Endodermal cell (in vitro differentiated cells): ENCODE results near the gene HSDL2. TPM values are rescaled to one million over a fixed set of nuclear protein-coding genes. Genes with fewer than 3 reads are reported as not detected.

Source experiments
- DNase-seq: peaks from one replicate; pipeline ENCODE4 v3.0.0-alpha.2; 2017
- H3K27ac ChIP-seq: 2 replicates; pipeline ENCODE4 v1.5.1; 2013; ENCODE audit warnings: mild to moderate bottlenecking, low read depth, low read length, moderate library complexity
- H3K27me3 ChIP-seq: 2 replicates; pipeline ENCODE4 v1.6.1; 2013; ENCODE audit warnings: mild to moderate bottlenecking, low read length, moderate library complexity; ENCODE audit not compliant: insufficient read depth, control insufficient read depth, poor library complexity, severe bottlenecking
- H3K36me3 ChIP-seq: 2 replicates; pipeline ENCODE4 v1.7.0; 2013; ENCODE audit warnings: mild to moderate bottlenecking, low read length, moderate library complexity; ENCODE audit not compliant: control insufficient read depth, insufficient read depth
- H3K4me1 ChIP-seq: one replicate; pipeline ENCODE4 v1.7.0; 2013; ENCODE audit warnings: low read length; ENCODE audit not compliant: control insufficient read depth, insufficient read depth
- H3K4me3 ChIP-seq: 2 replicates; pipeline ENCODE4 v1.5.1; 2013; ENCODE audit warnings: mild to moderate bottlenecking, low read length, moderate library complexity
- H3K9ac ChIP-seq: 2 replicates; pipeline ENCODE4 v1.6.1; 2013; ENCODE audit warnings: mild to moderate bottlenecking, low read length, moderate library complexity; ENCODE audit not compliant: poor library complexity, severe bottlenecking; ENCODE audit errors: extremely low read depth
- H3K9me3 ChIP-seq: 2 replicates; pipeline ENCODE4 v1.6.1; 2013; ENCODE audit warnings: mild to moderate bottlenecking, low read length, moderate library complexity; ENCODE audit not compliant: control insufficient read depth
- H3K27ac Mint-ChIP-seq: 2 replicates; pipeline ENCODE4 v1.8.0; 2020; ENCODE audit warnings: mixed read lengths
- H3K27me3 Mint-ChIP-seq: 2 replicates; pipeline ENCODE4 v1.8.0; 2021; ENCODE audit warnings: mild to moderate bottlenecking, mixed read lengths; ENCODE audit not compliant: insufficient read depth
- H3K36me3 Mint-ChIP-seq: 2 replicates; pipeline ENCODE4 v1.8.0; 2020; ENCODE audit warnings: low read depth, mixed read lengths
- H3K4me1 Mint-ChIP-seq: 2 replicates; pipeline ENCODE4 v1.8.0; 2020; ENCODE audit warnings: mixed read lengths
- H3K4me3 Mint-ChIP-seq: 2 replicates; pipeline ENCODE4 v1.8.0; 2020; ENCODE audit warnings: mild to moderate bottlenecking, moderate library complexity, mixed read lengths
- H3K9me3 Mint-ChIP-seq: 2 replicates; pipeline ENCODE4 v1.8.0; 2020; ENCODE audit warnings: mild to moderate bottlenecking, mixed read lengths
- WGBS, 2 experiments: methylation state at CpG; one replicate each; pipeline versions ENCODE4 v1.1.5 to v1.1.7; 2013; ENCODE audit warnings: missing lambda C conversion rate in 2 of 2, mixed read lengths in 1 of 2; ENCODE audit not compliant: insufficient coverage in 1 of 2, insufficient read length in 1 of 2; 5-methylcytosine and 5-hydroxymethylcytosine counted together
- total RNA-seq, 2 donors: library from RNA; stranded (reverse); fragmentation: NEBNext Ultra II Directional in 1 of 2; extraction: Animal tissue kit (Norgen Biotek cat#: 25700) in 1 of 2; gene quantifications; 2 replicates in 1 of 2; 3 replicates in 1 of 2; pipeline ENCODE4 v1.2.1, GENCODE V29; 2021
- TF ChIP-seq, protein P1 (sequence below): fragments of 200-600 bp; sonication (generic); conservative IDR thresholded peaks from 2 replicates; pipeline ENCODE4 v1.5.0; 2021; ENCODE audit warnings: antibody characterized with exemption, mild to moderate bottlenecking

HSDL2 gene
- total RNA-seq, 2 donors from 2014 or later: 22.5 to 29.1 TPM

GRCh38 chr9:112489039-112489546 lies 109.2 kb downstream of the HSDL2 start:
- H3K4me1 Mint-ChIP-seq: peaks cover 40% of the 10 kb centered on the region
- H3K27ac Mint-ChIP-seq: peak overlapping the region; percentile 88
- DNase-seq: no peak
- Histone ChIP-seq H3K9me3 (peaks cover 19% of the 10 kb centered on the region), H3K4me3 (peak overlapping the region; percentile 83), H3K36me3 (peaks cover 26% of the 10 kb centered on the region), H3K9ac (peak overlapping the region; percentile 3), H3K27me3 (no peaks in the 10 kb centered on the region), H3K4me1 (peaks cover 5% of the 10 kb centered on the region), H3K27ac (peak overlapping the region; percentile 91)
- H3K4me3 Mint-ChIP-seq: peak overlapping the region; percentile 90
- H3K36me3 Mint-ChIP-seq: peaks cover 23% of the 10 kb centered on the region
- peaks cover 15% of the 10 kb centered on the region for H3K9me3 Mint-ChIP-seq
- TF ChIP-seq, protein P1, sequence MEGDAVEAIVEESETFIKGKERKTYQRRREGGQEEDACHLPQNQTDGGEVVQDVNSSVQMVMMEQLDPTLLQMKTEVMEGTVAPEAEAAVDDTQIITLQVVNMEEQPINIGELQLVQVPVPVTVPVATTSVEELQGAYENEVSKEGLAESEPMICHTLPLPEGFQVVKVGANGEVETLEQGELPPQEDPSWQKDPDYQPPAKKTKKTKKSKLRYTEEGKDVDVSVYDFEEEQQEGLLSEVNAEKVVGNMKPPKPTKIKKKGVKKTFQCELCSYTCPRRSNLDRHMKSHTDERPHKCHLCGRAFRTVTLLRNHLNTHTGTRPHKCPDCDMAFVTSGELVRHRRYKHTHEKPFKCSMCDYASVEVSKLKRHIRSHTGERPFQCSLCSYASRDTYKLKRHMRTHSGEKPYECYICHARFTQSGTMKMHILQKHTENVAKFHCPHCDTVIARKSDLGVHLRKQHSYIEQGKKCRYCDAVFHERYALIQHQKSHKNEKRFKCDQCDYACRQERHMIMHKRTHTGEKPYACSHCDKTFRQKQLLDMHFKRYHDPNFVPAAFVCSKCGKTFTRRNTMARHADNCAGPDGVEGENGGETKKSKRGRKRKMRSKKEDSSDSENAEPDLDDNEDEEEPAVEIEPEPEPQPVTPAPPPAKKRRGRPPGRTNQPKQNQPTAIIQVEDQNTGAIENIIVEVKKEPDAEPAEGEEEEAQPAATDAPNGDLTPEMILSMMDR: no peak
- WGBS, 2 experiments: 6 to 17% methylated on average over 3 to 4 of the region's 5 CpGs
- no peaks in the 10 kb centered on the region for H3K27me3 Mint-ChIP-seq

DNA sequence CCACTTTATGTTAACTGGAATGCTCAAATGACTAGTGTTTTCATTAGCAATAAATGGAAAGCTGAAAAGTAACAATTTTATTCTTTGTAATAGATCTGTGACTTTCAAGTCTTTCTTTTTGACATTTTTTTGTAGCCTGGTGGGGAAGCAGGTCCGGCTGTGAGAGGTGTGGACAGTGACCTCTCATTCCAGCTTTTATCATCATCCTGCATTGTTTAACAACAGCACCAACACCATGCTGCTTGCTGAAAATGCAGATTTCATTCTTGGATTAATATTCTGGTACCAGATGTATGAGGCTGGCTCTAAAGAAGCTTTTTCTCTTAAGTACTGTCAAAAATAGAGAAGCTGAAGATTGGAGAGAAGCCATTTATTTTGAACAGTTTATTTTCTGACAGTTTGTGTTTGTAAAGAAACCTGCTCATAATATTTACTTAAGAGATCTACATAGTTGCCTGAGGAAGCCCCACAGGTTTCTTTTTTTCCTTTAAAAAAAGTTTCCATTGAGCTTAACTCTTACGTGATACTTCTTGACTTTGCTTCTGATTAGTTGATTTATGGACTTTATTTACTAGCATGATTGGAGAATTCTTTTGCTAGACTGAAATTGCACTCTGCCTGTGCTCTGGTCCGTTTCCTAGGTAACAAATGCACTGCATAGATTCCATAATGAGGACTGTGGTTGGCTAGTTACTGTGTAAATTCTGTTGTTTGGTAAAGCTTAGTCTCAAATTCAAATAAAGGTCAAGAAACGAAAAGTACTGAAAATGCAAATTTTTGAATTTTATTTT lies 110.2 kb downstream of the HSDL2 start:
- peaks cover 5% of the 10 kb centered on the region for H3K4me1 ChIP-seq
- H3K4me3 ChIP-seq: peak overlapping the region; percentile 83
- Mint-ChIP-seq H3K9me3 (peaks cover 24% of the 10 kb centered on the region), H3K27me3 (no peaks in the 10 kb centered on the region), H3K36me3 (peaks cover 32% of the 10 kb centered on the region), H3K27ac (peak overlapping the region; percentile 92), H3K4me1 (peaks cover 40% of the 10 kb centered on the region), H3K4me3 (peak overlapping the region; percentile 90)
- H3K36me3 ChIP-seq: peaks cover 36% of the 10 kb centered on the region
- peak overlapping the region; percentile 19 for H3K9ac ChIP-seq
- 60 to 63% methylated on average over 1 to 4 of the region's 4 CpGs for WGBS, 2 experiments
- TF ChIP-seq, protein P1: no peak
- DNase-seq: no peak
- peak overlapping the region; percentile 91 for H3K27ac ChIP-seq
- H3K27me3 ChIP-seq: no peaks in the 10 kb centered on the region
- H3K9me3 ChIP-seq: peaks cover 28% of the 10 kb centered on the region

GRCh38 chr9:112493393-112494137 lies 113.7 kb downstream of the HSDL2 start:
- TF ChIP-seq, protein P1: no peak
- Mint-ChIP-seq H3K27me3 (no peaks in the 10 kb centered on the region), H3K27ac (no peak overlapping the region), H3K36me3 (peaks cover 43% of the 10 kb centered on the region), H3K4me1 (peaks cover 54% of the 10 kb centered on the region), H3K9me3 (peaks cover 26% of the 10 kb centered on the region), H3K4me3 (no peak overlapping the region)
- WGBS, 2 experiments: 94% methylated on average over 1 of the region's 1 CpG; no CpG with 5 or more reads in 1 of the 2 experiments
- DNase-seq: no peak
- H3K9ac ChIP-seq: no peak overlapping the region
- H3K27ac ChIP-seq: no peak overlapping the region
- peaks cover 5% of the 10 kb centered on the region for H3K4me1 ChIP-seq
- H3K9me3 ChIP-seq: peaks cover 34% of the 10 kb centered on the region
- peak overlapping the region; percentile 21 for H3K4me3 ChIP-seq
- H3K27me3 ChIP-seq: no peaks in the 10 kb centered on the region
- peaks cover 43% of the 10 kb centered on the region for H3K36me3 ChIP-seq
